ENCODE data around the gene KAT6B.
"Not testable (repeated sequence)": the region's sequence is repeated elsewhere in the genome, so short reads cannot be mapped to it uniquely, and the experiment has no call there.

Gene KAT6B

GRCh38 chr10:74859546-74859945 is 33.1 kb downstream of the KAT6B start:
- DNase-seq (ENCODE audit: low spot score) = no peak

- DNase-seq (ENCODE audit: low spot score) = no peak
These were observed 36.2 kb downstream of the KAT6B start for GRCh38 chr10:74862625-74863024.

DNA sequence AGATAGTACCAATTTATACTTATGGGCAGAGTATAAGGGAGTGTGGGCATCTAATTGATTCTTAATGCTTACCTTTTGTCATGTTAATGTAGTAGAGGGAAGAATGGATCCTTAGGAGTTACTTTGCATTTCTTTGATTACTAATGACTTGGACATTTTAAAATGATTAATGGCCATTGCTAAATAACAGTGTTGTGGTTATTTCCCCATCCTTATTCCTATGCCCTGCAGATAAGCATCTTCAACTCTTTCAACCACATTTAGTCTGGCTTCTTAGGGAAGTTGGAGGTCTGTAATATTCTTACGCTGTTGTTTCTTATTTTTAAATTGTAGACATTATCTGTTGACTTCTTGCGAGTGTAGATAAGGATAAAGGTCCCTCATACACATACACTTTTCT is 37.2 kb downstream of the KAT6B start:
- DNase-seq (ENCODE audit: low spot score) = no peak

DNA sequence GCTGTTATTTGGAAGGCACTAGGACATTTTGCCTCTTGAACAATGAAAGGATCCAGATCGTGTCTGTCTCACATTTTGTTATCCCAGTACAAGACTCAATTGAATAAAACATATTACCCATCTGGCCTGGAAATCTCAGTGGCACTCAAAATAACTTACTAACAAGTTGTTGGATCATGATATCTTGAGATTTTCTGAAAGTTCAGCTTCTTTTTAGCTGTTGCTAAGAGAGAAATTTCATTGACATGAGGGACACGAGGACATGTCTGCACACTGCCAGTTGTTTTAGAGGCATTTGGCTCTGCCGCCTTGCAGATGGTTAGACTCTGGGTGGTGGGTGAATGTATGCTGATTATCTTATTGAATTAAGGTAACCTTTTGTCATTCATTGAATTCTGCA is 41.0 kb downstream of the KAT6B start:
- no peak for DNase-seq (ENCODE audit: low spot score)

DNA sequence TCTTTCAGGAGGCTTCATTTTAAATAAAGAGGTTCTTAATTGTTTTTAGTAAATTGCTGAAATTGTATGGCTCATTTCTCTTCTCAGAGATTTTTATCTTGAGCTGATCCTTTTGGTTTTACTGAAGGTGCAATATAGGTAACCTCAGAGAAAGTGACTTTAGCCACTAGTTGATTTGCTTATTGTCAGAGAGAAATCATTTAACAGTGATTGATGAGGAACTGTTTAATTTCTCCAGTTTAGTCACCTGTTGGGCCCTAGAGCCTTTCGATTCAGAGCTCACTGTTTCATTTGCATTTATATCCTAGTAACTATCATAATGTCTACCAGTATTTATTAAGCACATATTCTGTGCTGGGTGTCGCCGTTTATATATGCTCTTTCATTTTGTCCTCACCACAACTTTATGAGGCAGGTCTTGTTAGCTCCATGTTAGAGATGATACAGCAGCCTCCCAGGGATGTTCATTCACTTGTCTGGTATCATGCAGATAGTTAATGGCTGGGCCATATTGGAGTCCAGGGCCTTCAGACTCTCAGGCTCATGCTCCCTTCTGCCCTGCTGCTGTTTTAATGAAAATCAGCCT is 42.1 kb downstream of the KAT6B start:
- no peak for DNase-seq (ENCODE audit: low spot score)

DNA sequence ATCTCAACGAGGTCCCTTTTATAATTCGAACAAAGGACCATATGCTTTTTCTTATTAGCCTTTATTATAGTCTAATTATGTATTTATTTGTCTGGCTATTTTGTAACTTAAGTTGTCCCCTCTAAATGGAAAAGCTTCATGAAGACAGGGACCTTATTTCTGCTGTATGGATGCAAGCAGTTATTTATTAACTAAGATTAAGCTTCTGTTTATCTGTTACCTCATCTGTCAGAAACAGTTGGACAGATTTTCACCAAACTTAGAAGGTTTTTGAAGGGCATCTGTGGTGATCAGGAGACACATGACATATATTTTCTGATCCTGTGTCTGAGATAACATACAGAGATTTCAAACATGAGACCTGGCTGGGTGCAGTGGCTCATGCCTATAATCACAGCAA is 43.2 kb downstream of the KAT6B start:
- DNase-seq (ENCODE audit: low spot score) = no peak

DNA sequence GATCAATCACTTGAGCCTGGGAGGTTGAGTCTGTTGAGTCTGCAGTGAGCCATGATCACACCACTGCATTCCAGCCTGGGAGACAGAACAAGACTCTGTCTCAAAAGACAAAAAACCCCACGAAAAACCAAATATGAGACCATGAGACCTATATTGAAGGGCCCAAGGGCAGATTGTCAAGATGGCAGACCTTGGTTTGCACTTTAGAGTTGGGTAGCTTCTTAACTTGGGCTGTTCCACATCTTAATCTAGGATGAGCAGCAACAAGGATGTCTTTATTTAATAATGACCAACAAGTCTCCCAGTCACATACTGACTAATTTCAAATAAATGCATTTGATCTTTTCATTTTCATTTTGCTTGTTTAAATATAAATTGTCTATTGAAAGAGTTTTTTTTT is 43.8 kb downstream of the KAT6B start:
- DNase-seq (ENCODE audit: low spot score) = no peak

- DNase-seq (ENCODE audit: low spot score) = no peak
These were observed 45.4 kb downstream of the KAT6B start for GRCh38 chr10:74871595-74872382.

DNA sequence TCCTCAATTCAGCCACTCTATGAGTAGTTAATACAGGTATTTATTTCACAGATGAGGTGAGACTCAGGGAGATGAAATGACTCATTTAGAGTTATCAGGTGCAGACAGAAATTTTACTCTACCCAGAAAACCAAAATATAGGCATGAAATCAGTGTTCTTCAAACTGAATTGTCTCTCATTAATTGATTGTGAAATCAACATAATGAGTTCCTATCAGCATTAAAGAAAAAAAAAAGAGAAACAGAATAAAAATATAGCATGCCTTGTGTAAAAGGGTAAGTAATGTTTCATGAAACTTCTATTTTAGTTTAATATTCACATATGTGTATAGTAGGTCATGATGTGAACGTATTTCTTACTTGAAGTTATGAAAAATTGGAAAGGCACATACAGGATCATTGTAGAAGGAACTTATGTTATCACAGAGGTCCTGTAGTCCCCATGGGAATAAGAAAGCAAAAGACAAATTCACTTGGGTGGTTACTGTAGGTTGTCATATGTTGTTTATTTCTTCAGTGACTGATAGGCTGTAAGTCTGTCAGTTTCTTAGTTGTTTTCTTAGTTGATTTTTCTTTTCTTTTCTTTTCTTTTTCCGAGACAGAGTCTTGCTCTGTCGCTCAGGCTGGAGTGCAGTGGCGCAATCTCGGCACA is 47.5 kb downstream of the KAT6B start:
- DNase-seq (ENCODE audit: low spot score) = no peak

GRCh38 chr10:74874649-74875048 is 48.2 kb downstream of the KAT6B start:
- no peak for DNase-seq (ENCODE audit: low spot score)

GRCh38 chr10:74875068-74875467 is 48.7 kb downstream of the KAT6B start:
- no peak for DNase-seq (ENCODE audit: low spot score)

GRCh38 chr10:74875966-74876365 is 49.6 kb downstream of the KAT6B start:
- no peak for DNase-seq (ENCODE audit: low spot score)

GRCh38 chr10:74877054-74877453 is 50.7 kb downstream of the KAT6B start:
- DNase-seq (ENCODE audit: low spot score) = not testable (repeated sequence)

DNA sequence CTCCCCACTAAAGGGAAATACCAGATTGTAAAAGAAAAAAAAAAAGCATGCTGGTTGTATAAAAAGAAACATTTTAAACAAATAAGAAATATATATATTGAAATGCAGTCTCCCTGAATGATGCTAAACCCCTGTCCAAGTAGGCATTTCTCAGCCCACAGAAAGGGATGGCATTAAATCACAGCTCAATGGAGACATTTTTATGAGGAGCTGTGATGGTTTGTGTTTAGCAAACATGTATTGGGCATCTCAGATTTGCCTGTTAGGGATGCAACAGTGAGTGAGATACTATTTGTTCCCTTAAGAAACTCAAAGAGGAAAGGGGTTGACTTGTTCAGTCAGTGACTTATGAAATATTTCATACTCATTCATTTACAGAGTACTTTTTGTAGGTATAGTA is 51.5 kb downstream of the KAT6B start:
- DNase-seq (ENCODE audit: low spot score) = no peak

- DNase-seq (ENCODE audit: low spot score) = no peak
These were observed 53.6 kb downstream of the KAT6B start for GRCh38 chr10:74880041-74880440.

- DNase-seq (ENCODE audit: low spot score) = no peak
These were observed 55.0 kb downstream of the KAT6B start for GRCh38 chr10:74881253-74881884.

GRCh38 chr10:74882427-74882826 is 56.0 kb downstream of the KAT6B start:
- DNase-seq (ENCODE audit: low spot score) = no peak

- DNase-seq (ENCODE audit: low spot score) = no peak
These were observed 56.4 kb downstream of the KAT6B start for GRCh38 chr10:74882831-74883230.

DNA sequence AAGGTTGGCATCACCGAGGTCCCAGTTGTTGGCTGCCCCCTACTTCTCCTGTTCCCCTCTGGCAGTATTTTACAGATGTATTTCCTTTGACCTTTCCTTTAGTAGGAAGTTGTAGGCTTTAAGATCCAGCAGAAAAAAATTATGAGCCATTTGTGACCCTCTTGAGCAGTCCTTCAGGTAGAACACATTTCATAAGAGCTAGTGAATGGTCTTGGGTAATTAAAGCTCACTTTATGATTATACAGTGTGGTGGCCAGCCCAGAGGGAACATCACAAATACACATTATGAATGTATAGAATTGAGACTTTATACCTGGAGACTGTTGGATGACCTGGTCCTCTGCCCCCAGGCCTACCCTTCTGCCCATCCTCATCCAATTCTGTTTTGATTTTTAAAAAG is 57.0 kb downstream of the KAT6B start:
- no peak for DNase-seq (ENCODE audit: low spot score)

GRCh38 chr10:74887614-74888284 is 61.3 kb downstream of the KAT6B start:
- no peak for DNase-seq (ENCODE audit: low spot score)

- no peak for DNase-seq (ENCODE audit: low spot score)
These were observed 62.7 kb downstream of the KAT6B start for GRCh38 chr10:74888962-74889661.

GRCh38 chr10:74889662-74889998 is 63.2 kb downstream of the KAT6B start:
- DNase-seq (ENCODE audit: low spot score) = no peak
